ENCODE data around the gene CEP112. TPM values are rescaled to one million over a fixed set of nuclear protein-coding genes. Genes with fewer than 3 reads are reported as not detected.

CEP112 gene
- total RNA-seq, 6 experiments from 2014 or later: 5.3 to 7.7 (median 6.9) TPM

DNA sequence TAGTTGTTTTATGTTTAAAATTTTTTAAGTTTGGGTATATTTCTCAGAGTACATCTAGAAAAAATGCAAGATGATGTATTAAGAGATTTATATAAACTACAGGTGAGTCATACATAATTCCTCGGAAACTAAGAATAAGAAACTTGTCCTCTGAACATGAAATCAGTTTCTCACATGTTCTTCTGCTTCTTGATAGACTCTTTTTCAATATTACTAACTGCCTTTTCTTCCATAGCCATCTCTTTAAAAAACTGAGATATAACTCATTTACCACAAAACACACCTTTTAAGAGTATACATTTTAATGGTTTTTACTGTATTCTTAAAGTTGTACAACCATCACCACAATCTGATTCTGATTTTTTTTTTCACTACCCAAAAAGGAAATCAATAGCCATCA, 392.1 kb downstream of the CEP112 start:
- Mint-ChIP-seq H3K9me3 (peaks cover 24% of the 10 kb centered on the region), H3K4me3 (no peak overlapping the region), H3K36me3 (ENCODE audit: low read depth) (peaks cover 16% of the 10 kb centered on the region), H3K4me1 (ENCODE audit: low read depth) (no peaks in the 10 kb centered on the region), H3K27ac (no peak overlapping the region), H3K27me3 (ENCODE audit: insufficient read depth) (no peaks in the 10 kb centered on the region)
- TF ChIP-seq, protein P1, sequence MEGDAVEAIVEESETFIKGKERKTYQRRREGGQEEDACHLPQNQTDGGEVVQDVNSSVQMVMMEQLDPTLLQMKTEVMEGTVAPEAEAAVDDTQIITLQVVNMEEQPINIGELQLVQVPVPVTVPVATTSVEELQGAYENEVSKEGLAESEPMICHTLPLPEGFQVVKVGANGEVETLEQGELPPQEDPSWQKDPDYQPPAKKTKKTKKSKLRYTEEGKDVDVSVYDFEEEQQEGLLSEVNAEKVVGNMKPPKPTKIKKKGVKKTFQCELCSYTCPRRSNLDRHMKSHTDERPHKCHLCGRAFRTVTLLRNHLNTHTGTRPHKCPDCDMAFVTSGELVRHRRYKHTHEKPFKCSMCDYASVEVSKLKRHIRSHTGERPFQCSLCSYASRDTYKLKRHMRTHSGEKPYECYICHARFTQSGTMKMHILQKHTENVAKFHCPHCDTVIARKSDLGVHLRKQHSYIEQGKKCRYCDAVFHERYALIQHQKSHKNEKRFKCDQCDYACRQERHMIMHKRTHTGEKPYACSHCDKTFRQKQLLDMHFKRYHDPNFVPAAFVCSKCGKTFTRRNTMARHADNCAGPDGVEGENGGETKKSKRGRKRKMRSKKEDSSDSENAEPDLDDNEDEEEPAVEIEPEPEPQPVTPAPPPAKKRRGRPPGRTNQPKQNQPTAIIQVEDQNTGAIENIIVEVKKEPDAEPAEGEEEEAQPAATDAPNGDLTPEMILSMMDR (IDR thresholded peaks at IDR 0.05): no peak
- DNase-seq: no peak

DNA sequence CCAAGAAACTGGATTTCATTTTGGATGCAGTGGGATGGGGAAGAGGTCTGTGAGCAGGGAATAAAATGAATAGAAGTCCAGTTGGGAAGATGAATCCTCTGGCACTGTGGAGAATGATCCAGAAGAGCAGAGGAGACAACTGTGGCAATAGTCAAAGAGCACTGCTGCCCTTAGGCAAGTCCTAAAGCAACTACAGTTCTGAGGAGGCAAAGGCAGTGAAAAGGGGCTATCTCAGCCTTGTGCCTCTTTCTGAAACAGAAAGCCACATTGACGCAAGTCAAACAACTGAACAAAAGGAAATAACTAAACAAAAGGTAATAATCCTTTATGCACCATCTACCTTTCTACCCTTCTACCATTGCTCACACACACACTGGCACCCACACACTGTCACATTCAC, 392.5 kb downstream of the CEP112 start:
- no peak for DNase-seq
- TF ChIP-seq, protein P1 (IDR thresholded peaks at IDR 0.05): no peak
- H3K4me1 Mint-ChIP-seq (ENCODE audit: low read depth): no peaks in the 10 kb centered on the region
- H3K27me3 Mint-ChIP-seq (ENCODE audit: insufficient read depth): no peaks in the 10 kb centered on the region; the same call in 1 of the 2 replicates
- H3K9me3 Mint-ChIP-seq: peaks cover 24% of the 10 kb centered on the region
- no peak overlapping the region for H3K4me3 Mint-ChIP-seq
- H3K27ac Mint-ChIP-seq: no peak overlapping the region
- peaks cover 16% of the 10 kb centered on the region for H3K36me3 Mint-ChIP-seq (ENCODE audit: low read depth)

DNA sequence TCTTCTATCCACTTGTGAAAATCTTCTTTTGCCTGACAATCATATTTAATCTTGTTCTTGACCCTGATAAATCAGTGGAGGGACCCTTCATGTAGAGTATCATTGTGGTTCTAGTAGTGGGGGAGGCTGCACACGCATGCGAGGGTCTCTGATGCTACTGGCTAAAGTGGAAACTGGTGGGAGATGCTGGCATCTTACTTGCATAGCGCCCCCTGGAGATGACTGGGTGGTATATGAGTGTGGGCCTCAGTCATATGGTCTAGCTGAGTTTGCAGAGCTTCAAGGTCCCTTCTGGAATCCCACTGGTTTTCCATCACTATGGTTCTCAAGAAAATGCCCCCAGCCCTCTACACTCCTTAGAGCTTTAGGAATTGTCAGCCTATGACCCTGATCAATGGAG, 394.1 kb downstream of the CEP112 start:
- DNase-seq: no peak
- Mint-ChIP-seq H3K27ac (no peak overlapping the region), H3K9me3 (peaks cover 22% of the 10 kb centered on the region), H3K4me3 (no peak overlapping the region), H3K4me1 (ENCODE audit: low read depth) (no peaks in the 10 kb centered on the region), H3K36me3 (ENCODE audit: low read depth) (peaks cover 15% of the 10 kb centered on the region), H3K27me3 (ENCODE audit: insufficient read depth) (peaks cover 1% of the 10 kb centered on the region; the same call in 1 of the 2 replicates)
- TF ChIP-seq, protein P1 (IDR thresholded peaks at IDR 0.05): peak; percentile 73

DNA sequence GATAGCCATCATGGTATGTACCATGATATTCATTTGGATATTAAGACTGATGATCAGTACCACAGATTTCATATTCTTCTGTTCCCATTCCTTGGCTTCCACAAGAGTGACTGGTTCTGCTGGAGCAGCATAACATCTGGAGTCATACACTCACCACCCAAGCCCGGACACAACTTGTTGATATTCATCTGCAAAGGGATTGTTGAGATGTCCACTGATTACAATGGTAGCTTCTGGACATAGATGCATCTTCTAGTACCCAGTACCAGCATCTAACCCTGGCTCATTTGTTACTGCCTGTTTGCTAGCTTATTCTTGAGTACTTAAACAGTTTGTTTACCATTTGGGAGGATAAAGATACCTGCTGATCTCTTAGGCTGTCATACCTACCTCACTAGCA, 394.8 kb downstream of the CEP112 start:
- DNase-seq: no peak
- peaks cover 8% of the 10 kb centered on the region for H3K36me3 Mint-ChIP-seq (ENCODE audit: low read depth)
- no peak overlapping the region for H3K4me3 Mint-ChIP-seq

DNA sequence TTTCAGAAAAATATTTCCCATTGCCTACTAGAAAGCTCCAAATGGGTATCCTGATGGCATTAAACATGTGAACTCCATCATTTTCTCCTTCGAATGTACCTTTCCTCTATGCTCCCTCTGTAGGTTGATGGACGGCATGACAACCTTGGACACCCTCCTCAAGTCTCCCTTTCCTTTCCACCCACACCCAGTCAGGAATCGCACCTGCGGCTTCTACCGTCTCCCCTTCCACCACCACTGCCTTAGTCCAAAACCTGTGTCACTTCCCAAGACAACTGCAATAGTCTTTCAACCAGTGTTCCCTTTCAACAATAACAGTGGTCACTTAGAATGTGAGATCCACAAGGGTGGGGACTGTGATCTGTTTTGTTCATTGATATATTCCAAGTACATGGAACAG, 397.4 kb downstream of the CEP112 start:
- no peaks in the 10 kb centered on the region for H3K4me1 Mint-ChIP-seq (ENCODE audit: low read depth)
- TF ChIP-seq, protein P1 (IDR thresholded peaks at IDR 0.05): peak; percentile 78
- no peak overlapping the region for H3K4me3 Mint-ChIP-seq
- peaks cover 1% of the 10 kb centered on the region; the same call in 1 of the 2 replicates for H3K27me3 Mint-ChIP-seq (ENCODE audit: insufficient read depth)
- no peak overlapping the region for H3K27ac Mint-ChIP-seq
- H3K36me3 Mint-ChIP-seq (ENCODE audit: low read depth): no peaks in the 10 kb centered on the region
- H3K9me3 Mint-ChIP-seq: no peaks in the 10 kb centered on the region
- peak; percentile 21 for DNase-seq

More for the DNA sequence above, 394.8 kb downstream of the CEP112 start:
- TF ChIP-seq, protein P1 (IDR thresholded peaks at IDR 0.05): no peak
- Mint-ChIP-seq H3K9me3 (peaks cover 15% of the 10 kb centered on the region), H3K27me3 (ENCODE audit: insufficient read depth) (peaks cover 1% of the 10 kb centered on the region; the same call in 1 of the 2 replicates), H3K27ac (no peak overlapping the region), H3K4me1 (ENCODE audit: low read depth) (no peaks in the 10 kb centered on the region)

DNA sequence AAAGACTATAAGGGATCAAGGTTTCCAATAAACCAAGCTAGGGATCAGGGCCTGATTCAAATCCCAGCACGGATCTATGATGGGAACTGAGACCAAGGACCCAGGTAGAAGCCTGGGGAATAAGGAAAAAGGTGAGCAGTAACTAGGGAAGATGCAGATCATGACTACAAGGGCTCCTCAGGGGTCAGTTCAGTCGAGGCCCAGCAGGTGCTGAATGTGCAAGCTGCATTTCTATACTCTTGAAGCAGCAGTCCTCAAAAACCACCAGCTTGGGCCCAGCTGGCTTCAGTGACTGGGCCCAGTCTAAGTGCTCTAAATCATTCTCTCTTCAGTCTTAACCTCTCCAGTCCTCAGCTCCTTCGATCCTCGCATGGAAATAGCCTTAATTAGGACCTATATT, 401.7 kb downstream of the CEP112 start:
- TF ChIP-seq, protein P1 (IDR thresholded peaks at IDR 0.05): no peak
- no peak overlapping the region for H3K27ac Mint-ChIP-seq
- no peak for DNase-seq
- H3K4me3 Mint-ChIP-seq: no peak overlapping the region
- no peaks in the 10 kb centered on the region for H3K36me3 Mint-ChIP-seq (ENCODE audit: low read depth)
- H3K9me3 Mint-ChIP-seq: no peaks in the 10 kb centered on the region
- H3K27me3 Mint-ChIP-seq (ENCODE audit: insufficient read depth): peaks cover 1% of the 10 kb centered on the region; the same call in 1 of the 2 replicates
- peaks cover 8% of the 10 kb centered on the region for H3K4me1 Mint-ChIP-seq (ENCODE audit: low read depth)

Measured in HFFc6 (cell line).